NCI-H345 treated with DMSO at 0.1 percent for 48 hours (cell line): ENCODE measurements around the gene WSB2.
"Not testable (repeated sequence)": the region's sequence is repeated elsewhere in the genome, so short reads cannot be mapped to it uniquely, and the experiment has no call there.

Experiments used
- DNase-seq: peaks from one replicate; lab custom pipeline; 2025; ENCODE audit not compliant: unreplicated experiment; lab: John Stamatoyannopoulos, UW

Gene WSB2

DNA sequence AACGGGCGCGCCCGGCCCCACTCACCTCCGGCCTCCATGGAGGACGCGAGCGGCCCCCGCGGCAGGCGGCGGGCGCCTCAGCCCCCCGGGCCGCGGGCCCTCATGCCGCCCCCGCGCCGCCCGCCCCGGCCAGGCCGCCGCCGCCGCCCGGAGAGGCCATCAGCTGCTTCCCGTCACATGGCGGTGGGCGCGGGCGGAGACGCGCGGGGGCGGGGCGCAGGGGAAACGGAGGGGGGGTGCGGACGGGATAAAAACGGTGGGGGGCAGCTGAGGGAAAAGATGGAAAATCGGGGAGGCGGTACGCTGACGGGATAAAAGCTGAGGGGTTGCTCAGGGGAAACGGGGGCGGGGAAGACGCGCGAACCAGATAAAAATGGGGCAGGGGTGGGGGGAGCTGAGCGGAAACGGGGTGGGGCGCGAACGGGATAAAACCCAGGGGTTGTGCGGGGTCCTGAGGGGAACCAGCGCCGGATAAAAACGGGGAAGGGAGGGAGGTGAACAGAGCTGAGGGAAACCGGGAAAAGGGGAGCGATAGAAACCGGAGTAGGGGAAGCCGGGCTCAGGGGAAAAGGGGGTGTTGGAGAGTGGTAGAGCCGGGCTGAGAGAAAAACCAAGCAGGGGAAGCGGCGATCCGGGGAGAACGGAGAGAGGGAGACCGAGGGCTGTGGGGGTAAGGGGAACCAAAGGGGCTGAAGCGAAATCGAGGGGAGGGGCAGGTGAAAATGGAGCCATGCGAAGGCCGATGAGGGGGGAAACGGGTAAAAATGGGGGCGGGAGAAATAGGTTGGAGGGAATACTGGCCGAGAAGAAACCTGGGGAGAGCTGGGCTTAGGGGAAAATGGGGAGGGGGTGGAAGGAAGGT is at the start of gene WSB2:
Gene WSB2, minus strand, starts transcription at position 169 of the 862 bp plus-strand sequence. Its CDS starts 131 bp downstream, at position 38.
- peak; percentile 11 for DNase-seq

DNA sequence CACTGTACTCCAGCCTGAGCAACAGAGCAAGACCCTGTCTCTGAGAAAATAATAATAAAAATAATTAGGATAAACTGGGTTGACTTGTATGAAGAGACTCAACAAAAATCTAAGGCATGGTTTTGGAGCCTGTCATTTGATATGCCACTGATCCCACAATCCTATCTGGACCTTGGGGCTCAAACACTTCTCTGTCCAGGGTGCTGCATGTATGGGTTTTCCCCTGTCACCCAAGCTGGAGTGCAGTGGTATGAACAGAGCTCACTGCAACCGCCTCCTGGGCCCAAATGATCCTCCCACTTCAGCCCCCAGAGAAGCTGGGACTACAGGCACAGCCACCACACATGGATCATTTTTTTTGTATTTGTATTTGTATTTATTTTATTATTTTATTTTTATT is 48.1 kb upstream of the WSB2 start:
- no peak for DNase-seq

DNA sequence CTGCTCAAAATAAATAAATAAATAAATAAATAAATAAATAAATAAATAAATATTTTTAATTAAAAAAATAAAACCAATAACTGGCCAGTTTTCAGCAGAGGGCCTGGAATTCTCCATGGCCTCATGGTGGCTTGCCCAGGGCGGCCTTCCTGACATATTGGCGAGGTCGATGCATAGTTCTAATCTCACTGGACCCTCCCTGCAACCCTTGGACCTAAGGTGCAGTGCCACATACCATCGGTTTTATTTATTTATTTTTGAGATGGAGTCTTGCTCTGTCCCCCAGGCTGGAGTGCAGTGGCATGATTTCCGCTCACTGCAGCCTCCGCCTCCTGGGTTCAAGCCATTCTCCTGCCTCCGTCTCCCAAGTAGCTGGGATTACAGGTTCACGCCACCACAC is 46.7 kb upstream of the WSB2 start:
- no peak for DNase-seq

DNA sequence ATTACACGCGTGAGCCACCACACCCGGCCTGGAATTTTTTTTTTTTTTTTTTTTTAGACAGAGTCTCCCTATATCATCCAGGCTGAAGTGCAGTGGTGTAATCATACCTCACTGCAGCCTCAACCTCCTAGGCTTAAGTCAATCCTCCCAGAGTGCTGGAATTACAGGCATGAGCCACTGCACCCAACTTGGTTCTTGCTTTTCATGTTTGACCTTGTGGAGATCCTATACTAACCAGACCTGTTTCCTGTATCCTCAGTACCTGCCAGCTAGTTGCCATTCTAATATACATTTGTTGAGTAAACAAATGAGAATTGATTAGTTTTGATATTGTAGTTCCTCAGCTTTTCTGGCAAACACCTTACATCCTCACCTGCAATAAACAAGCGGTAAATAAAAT is 46.0 kb upstream of the WSB2 start:
- no peak for DNase-seq

DNA sequence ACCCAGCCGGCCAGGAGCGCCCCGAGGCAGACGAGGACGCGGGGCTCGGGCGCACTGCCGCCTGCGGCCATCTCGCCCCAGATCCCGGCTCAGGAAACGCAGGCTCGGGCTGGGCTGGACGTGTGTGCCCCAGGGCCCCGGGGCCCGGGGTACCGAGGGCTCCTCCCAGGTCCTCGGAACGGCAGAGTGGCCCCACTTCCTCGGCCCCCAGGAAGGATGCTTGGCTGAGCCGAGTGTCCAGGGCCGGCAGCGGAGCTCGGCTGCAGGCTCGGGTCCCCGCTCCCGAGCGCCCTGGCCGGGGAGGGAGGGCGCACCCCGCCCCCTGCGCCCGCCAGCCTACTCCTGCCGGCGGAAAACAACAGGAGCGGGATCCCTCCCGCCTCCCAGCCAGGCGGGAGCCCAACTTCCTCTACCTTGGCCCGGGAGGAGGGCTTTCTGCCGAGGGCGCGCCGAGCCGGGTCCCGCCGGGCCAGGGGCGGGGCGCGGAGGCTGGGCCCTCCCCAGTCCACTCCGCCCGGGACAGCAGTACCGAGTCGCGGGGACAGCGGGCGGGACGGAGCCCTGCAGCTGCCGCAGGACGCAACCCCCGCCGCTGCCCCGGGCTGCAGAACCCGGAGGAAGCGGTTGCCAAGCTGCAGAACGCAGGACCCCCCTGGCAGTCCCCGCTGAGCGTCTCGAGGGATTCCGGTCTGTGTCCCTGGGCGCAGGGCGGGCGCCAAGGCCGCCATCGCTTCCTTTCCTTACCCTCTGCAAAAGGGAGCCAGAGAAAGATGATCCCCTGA is 42.8 kb upstream of the WSB2 start, which contains the start of gene VSIG10:
Gene VSIG10, minus strand, starts transcription at position 411 of the 782 bp plus-strand sequence. Its CDS starts 340 bp downstream, at position 71.
- peak; percentile 51 for DNase-seq

DNA sequence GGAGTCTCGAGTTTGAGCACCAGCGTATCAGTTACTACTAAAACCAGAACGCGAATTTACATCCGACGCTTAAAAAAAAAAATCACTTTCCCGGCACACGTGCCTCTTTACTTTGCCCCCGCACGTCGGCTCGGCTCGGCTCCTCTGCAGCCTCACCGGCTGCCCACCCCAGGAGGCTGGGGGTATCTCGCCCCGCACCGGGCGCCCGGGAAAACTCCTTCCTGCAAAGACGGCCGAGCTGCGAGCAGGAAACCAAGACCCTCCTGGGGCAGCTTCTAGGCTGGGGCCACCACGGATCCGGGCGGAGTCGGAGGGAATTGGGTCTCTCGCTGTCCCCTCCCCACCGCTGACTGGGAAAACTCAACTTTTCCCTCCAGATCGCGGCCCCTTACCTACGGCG is 42.2 kb upstream of the WSB2 start:
- peak; percentile 47 for DNase-seq

DNA sequence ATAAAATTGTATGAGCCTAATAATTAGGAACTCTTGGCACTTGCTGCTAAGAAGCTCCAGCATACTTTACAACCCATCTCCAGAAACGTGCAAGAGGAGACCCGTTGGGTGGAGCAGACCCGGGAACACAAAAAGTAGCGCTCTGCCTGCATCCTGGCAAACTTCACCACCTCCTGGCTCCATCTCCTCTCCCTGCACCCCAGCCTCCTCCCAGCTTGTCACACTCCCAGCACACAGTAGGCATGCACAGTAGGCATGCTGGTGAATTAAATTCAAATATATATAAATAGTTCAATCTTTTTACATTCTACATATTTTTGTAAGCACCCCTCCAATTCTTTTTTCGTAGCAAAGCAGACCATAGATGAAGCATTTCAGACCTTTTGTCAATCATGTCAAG is 41.6 kb upstream of the WSB2 start:
- no peak for DNase-seq

DNA sequence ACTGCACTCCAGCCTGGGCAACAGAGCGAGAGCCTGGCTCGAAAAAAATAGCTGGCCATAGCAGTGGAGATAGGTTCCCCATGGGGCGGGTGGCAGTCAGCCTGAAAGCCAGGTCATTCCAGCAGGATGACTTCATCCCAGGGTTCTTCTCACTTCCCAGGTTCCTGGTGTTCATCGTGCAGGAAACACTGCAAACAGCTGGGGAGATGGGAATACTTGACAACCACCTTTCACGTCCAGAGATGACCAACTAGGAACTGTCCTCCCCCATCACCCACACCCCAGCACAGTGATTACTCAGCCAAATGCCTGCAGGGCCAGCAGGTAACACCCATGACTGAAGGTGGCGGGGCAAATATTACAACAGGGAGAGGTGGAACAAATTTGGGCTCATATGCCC is 41.1 kb upstream of the WSB2 start:
- DNase-seq, result no peak

DNA sequence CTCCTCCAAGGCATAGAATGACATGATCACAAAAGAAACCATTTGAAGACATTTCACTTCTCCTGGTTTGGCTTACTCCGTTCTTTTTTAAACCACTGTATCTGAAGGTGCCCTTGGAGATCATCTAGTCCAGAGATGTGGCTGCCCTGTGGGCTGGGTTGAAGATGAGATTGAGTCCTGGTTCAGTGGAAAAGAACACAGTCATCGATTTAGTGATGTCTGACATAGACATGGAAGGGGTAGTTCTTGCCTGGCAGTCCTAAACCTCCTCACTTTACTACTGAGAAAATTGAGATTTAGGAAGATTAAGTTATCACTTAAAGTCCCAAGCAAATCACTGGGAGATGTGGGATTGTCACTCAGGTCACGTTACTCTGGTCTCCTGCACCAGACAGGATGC is 40.1 kb upstream of the WSB2 start:
- no peak for DNase-seq

DNA sequence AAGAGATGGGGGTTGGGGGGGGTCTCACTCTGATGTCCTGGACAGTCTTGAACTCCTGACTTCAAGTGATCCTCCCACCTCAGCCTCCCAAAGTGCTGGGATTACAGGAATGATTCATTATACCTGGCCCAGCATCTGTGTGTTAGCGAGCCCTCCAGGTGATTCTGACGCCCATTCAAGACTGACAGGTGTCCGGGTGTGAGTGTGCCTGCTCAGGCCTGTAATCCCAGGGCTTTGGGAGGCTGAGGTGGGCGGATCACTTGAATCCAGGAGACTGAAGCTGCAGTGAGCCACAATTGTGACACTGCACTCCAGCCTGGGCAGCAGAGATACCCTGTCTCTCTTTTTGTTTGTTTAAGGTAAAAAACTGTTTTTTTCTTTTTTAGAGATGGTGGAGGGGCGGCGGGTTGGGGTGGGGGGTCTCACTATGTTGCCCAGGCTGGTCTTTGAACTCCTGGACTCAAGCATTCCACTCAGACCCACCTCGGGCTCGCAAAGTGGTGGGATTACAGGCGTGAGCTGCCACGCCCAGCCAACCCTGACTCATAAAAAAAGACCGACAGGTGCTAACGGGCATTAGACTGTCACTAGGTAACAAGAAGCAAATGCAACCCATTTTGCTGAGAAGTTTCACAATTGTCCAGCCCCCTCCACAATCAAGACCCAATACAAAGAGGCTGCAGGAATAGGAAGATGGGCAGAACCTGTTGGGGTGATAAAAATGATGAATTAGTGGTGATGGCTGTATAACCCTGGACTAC is 38.1 kb upstream of the WSB2 start:
- peak; percentile 53 for DNase-seq

DNA sequence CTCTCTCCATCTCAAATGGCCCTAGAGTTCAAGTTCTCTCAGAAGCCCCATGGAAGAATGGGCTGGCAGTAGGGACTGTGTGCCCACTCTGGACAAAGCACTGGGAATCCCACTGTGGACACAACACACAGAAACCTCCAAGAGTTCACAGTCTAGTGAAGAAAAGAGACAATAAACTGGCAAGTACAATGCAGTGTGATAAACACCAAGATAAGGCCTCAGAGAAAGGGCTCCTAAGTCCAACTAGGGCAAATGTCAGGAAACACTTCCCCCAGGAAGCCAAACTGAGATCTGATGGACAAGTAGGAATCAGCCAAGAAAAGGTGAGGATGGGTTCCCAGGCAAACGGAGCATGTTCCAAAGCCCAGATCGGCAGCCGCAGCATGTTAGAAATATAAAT is 37.4 kb upstream of the WSB2 start:
- DNase-seq, result no peak

DNA sequence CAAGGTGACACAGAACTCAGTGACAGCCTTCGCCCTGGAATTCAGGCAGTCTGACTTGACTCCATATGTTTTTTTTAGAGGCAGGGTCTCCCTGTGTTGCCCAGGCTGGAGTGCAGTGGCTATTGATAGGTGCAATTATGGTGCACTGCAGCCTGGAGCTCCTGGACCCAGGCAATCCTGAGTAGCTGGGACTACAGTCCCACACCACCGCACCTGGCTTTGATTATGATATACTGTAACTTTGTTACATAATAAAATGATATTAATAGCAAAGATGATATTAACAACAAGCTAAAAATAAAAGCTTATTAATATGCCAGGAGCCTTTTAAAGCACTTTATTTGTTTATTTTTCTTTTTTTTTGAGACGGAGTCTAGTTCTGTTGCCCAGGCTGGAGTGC is 33.1 kb upstream of the WSB2 start:
- DNase-seq, result no peak

DNA sequence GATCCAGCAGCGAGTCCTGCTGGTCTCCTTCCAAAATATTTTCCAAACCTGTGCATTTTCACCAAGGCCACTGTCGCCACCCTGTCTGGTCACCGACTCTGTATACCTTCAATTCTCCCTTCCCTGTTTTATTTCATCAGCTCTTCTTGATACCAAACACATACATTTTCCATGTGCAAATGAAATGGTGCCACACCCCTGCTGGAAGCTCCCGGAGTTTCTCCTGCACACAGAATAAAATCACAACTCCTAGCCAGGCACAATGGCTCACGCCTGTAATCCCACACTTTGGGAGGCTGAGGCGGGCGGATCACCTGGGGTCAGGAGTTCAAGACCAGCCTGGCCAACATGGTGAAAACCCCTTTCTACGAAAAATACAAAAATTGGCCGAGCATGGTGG is 28.8 kb upstream of the WSB2 start:
- no peak for DNase-seq

DNA sequence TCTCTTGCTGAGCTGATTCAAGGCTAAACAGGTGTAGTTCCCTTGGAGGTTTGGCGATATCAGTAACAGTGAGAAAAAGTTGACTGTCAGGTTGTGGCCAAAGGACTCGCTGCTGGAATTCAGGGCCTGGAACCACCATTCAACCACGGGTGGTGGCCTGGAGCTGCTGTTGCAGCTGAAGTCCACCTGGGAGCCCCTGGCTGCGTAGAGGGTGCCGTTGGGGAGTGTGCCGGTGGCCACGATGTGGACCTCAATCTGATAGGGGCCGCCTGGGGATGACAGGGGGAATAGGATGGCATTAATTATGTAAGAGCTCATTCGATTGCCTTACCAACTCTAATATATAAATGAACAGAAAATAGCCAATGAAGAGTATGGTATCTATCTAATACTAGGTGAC is 21.2 kb upstream of the WSB2 start:
- DNase-seq, result no peak

DNA sequence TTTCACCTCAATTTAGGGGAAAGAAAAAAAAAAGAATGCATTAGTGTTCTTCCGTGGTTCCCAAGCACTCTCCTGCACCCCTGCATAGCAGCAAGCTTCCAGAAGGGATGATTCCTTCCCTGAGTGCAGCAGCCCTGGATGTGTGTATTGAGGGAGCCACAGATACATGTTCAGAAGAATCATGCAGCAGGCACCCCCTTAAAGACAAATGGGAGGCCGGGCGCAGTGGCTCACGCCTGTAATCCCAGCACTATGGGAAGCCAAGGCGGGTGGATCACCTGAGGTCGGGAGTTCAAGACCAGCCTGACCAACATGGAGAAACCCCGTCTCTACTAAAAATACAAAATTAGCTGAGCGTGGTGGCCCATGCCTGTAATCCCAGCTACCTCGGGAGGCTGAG is 20.5 kb upstream of the WSB2 start:
- DNase-seq, result not testable (repeated sequence)

DNA sequence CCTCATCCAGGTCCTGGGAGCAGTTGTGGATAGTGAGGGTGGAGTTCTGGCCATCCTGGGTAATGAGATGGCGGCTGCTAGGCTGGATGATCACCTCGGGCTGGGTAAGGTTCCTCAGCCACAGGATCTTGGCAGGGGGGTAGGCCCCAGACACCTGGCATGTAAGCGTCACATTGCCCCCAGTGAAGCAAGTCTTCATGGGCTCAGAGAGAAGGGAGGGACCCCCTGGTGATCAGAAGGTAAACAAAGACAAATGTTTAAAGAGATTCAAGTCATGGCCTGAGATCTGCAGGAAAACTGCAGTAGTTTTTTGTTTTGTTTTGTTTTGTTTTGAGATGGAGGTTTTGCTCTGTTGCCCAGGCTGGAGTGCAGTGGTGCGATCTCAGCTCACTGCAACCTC is 12.8 kb upstream of the WSB2 start:
- DNase-seq, result no peak

DNA sequence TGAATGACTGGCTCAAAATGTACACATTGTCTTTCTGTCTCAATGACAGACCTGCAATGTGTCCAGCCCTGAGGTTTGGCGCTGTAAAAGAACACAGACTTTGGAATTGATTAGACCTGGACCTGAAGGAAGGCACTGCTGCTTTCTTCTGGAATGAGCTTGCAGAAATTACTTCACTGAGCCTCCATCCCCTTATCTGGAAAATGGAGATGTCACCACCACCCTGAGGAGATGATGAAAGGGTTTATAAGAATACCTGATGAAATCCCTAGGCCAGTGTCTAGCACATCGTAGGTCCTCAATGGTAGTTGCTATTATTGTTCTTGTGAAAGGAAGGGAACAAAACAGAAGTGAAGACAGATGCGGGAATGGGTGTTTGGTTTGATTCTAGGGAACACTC is 9.7 kb upstream of the WSB2 start:
- DNase-seq, result no peak

DNA sequence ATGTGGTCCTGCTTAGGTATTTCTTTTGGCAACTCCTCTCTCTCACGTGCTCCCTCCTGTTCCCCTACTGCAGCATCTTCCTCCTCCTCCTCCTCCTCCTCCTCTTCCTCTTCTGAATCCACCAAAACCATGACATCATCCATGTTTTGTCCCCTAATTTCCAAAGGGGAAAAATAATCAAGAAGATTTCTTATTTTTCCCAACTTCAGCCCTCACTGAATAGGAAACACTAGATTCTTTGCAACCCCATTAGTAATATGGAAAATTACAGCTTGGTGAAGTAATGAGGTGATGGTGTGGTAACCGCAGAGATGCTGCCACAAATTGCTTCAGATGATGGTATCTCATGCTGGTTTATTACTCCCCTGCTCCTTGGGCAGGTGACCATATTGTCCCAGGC is 7.5 kb upstream of the WSB2 start:
- DNase-seq, result no peak

DNA sequence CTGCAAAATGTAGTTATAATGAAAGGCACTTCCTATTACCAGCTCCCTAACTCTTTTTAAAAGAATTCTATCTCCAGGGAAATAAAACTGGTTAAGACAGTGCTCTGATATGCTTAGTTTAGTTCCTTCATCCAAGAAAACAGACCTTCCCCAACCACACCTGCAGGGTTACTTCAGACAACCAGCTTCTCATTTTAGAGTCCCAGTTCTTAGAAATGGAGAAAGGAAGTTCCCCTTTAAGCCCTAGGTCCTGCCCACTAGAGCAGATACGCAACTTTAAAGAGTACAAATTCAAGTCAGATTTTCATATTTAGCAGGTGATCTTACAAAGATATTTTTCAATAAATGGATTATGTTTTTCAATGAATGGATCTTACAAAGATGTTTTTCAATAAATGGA is 4.4 kb upstream of the WSB2 start:
- DNase-seq, result no peak

DNA sequence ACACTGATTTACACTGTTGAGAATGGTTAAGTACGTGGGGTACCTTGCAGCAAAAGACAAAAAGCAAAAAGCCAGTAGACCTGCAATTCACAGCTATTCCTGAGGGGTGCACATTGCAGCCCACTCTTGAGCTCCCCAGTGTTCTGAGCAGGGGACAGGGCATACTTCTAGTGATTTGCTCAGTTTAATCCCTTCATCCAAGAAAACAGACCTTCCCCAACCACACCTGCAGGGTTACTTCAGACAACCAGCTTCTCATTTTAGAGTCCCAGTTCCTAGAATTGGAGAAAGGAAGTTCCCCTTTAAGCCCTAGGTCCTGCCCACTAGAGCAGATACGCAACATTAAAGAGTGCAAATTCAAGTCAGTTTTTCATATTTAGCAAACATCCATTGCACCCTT is 3.6 kb upstream of the WSB2 start:
- DNase-seq, result no peak

DNA sequence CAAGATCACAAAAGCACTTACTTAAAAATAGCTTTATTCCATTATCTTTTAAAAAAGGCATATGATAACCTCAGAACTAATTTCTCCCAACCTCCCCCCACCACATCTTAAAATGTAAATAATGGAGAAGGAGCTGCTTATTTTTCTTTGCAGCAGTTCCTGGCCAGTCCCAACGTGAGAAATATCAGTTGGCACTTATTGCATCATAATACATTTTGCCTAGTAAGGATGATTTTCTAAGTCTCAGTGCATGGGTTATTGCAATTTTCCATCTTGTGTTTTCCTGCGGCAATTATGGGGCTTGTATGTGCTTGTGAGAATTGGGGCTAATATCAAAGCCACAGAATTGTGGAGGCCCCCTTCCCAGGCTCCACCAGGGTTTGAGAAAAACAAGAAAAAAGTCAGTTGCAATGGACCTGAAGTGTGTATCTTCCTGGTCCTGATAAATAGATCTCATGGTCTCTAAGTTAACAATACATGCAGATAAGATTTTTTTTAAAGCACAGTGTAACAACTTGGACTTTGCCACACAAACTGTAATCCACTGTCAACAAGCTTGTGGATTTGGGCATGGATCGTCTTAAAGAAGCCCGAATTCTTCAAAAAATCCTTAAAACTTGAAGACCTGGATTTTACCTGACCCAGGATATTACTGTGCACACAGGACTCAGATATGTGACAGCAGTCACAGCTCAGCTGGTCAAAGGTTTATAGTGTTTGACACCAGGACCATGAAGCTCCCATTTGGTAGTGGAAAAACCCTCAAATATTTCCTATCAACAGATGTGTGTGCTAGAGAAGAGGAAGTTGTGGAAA is 2.8 kb upstream of the WSB2 start:
- DNase-seq, result no peak
